Ishikawa (cell line): Measurements from ENCODE around the gene ATP8A2.

Source experiments
- CEBPB ChIP-seq: IDR thresholded peaks from 2 replicates; pipeline ENCODE4 v1.6.1; 2012
- CREB1 ChIP-seq: IDR thresholded peaks from 2 replicates; pipeline ENCODE4 v1.6.1; 2012; ENCODE audit warnings: low read depth
- EGR1 ChIP-seq: IDR thresholded peaks from 2 replicates; pipeline ENCODE4 v1.6.1; 2012
- EP300 ChIP-seq: IDR thresholded peaks from 2 replicates; pipeline ENCODE4 v1.6.1; 2012; ENCODE audit warnings: borderline replicate concordance
- FOXM1 ChIP-seq: IDR thresholded peaks from 2 replicates; pipeline ENCODE4 v1.6.1; 2012; ENCODE audit warnings: low read depth, borderline replicate concordance
- NFIC ChIP-seq: IDR thresholded peaks from 2 replicates; pipeline ENCODE4 v1.6.1; 2012
- RAD21 ChIP-seq: IDR thresholded peaks from 2 replicates; pipeline ENCODE4 v1.6.1; 2012; ENCODE audit warnings: low read depth
- REST ChIP-seq: IDR thresholded peaks from 2 replicates; pipeline ENCODE4 v1.6.1; 2012; ENCODE audit warnings: low read depth, mild to moderate bottlenecking
- TAF1 ChIP-seq: IDR thresholded peaks from 2 replicates; pipeline ENCODE4 v1.6.1; 2012; ENCODE audit warnings: low read depth, mild to moderate bottlenecking
- TCF12 ChIP-seq: IDR thresholded peaks from 2 replicates; pipeline ENCODE4 v1.6.1; 2012; ENCODE audit warnings: low read depth
- TEAD4 ChIP-seq: IDR thresholded peaks from 2 replicates; pipeline ENCODE4 v1.6.1; 2012
- USF1 ChIP-seq: IDR thresholded peaks from 2 replicates; pipeline ENCODE4 v1.6.1; 2012
- YY1 ChIP-seq: IDR thresholded peaks from 2 replicates; pipeline ENCODE4 v1.6.1; 2012; ENCODE audit warnings: low read depth
- ZBTB7A ChIP-seq: IDR thresholded peaks from 2 replicates; pipeline ENCODE4 v1.6.1; 2012; ENCODE audit warnings: low read depth
- TF ChIP-seq, protein P1 (sequence below): IDR thresholded peaks from 2 replicates; pipeline ENCODE4 v1.6.1; 2012

The ATP8A2 gene

DNA sequence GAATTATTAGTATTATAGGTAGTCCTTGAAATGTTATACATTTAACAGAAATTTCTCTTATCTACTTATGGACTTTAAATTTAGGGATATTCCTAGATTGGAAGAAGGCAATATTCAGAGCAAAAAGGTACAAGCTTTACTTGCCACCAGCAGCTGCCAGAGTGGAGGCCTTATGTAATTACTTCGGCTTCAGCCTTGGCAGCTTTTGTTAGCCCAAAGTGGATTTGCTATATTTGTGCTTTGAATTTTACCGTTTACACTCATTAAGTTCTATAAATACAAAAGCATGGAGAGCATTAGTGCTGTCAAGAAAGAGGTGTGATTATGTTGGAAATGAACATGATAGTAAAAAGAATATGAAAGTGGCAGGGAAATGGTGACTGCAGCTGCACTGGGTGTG, 319.9 kb downstream of the ATP8A2 start:
- TF ChIP-seq REST (no peak), TCF12 (no peak), TEAD4 (no peak), ZBTB7A (no peak), FOXM1 (no peak), EGR1 (no peak), EP300 (no peak), RAD21 (no peak)

DNA sequence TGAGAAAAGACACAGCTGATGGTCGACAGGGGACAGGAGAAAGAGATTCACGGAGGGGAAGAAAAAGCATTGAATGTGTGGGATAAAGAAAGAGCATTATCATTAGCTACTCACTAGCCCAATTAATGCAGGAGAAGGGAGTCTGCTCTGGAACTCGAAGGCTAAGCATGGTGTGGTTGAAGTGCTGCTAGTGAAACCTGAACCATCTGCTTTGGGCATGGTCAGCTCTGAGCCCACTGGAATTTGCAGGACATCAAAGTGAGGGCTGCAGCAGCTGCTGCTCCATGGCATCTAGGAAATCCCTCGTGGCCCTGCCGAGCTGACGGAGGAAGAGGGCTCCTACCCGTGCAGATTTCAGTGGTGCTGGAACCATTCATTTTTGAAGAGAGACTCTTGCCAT, 320.3 kb downstream of the ATP8A2 start:
- no peak for TF ChIP-seq TAF1
- TF ChIP-seq TCF12 = no peak
- TF ChIP-seq YY1 = no peak
- TF ChIP-seq, protein P1, sequence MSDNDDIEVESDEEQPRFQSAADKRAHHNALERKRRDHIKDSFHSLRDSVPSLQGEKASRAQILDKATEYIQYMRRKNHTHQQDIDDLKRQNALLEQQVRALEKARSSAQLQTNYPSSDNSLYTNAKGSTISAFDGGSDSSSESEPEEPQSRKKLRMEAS = no peak
- no peak for TF ChIP-seq ZBTB7A
- TF ChIP-seq FOXM1 = no peak
- TF ChIP-seq REST = no peak

GRCh38 chr13:25699056-25699455, 327.3 kb downstream of the ATP8A2 start:
- TF ChIP-seq TEAD4 (no peak), RAD21 (no peak), NFIC (no peak), EGR1 (no peak), REST (no peak), CEBPB (no peak), TAF1 (no peak), YY1 (no peak), TCF12 (no peak), EP300 (no peak), CREB1 (no peak), FOXM1 (no peak), USF1 (no peak), ZBTB7A (no peak)
- TF ChIP-seq, protein P1 = no peak

DNA sequence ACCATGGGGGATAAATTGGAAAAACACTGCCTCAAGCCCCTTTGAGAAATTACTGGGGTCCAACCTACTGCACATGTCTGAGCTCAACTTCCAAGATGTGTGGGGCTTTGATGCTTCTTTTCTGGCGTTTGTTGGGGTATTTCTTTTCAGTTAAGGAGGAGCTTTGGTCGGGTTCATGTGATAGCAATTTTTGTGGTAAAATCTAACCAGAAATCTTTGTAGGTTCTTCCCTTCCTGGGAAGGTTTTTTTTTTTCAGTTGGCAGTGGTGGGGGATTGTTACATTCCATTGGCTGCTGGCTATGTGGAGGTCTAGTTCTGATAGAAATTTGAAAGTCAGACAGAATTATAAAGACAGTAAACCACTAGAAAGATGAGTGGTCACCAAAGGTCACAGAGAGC, 327.8 kb downstream of the ATP8A2 start:
- TF ChIP-seq CREB1 = no peak

DNA sequence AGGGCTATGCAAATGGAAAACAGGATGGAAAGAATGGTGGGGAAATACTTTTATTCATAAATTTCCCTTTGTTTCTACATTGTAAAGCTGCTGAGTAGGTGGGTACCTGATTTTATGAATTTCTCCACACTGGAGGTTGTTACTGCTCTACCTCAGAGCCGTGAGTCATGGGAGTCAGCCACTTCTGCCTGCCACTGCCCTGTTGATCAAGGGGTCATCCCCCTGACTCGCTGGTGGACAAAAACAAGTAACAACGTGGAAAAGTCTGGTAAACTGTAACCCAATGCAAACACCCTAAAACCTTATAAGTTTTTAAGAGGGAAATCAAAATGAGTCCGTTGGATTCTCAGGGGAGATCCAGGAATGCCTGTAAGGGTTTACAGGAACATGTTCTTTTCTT, 329.5 kb downstream of the ATP8A2 start:
- TF ChIP-seq RAD21 = no peak

DNA sequence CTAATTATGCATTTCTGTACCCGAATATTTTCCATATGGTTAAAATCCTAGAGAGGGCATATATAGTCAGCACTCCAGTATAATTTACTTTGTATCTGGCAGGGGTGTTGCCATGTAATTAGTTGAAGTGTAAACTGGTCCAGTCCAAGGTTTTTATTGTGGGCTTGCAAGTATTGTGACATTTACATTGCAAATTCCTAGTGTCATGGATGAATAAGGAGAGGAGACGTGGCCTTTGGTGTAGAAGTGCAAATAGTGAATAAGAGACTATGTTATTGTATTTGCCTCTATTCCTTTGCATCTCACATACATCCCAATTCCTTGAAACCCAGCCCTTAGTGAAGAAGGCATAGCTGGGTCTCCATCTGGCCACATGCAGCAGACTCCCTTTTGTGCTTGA, 330.6 kb downstream of the ATP8A2 start:
- TF ChIP-seq TAF1 = no peak
- no peak for TF ChIP-seq TEAD4
- no peak for TF ChIP-seq YY1

- TF ChIP-seq EP300 = no peak
- TF ChIP-seq, protein P1 = no peak
Observed at GRCh38 chr13:25707726-25708125, 336.0 kb downstream of the ATP8A2 start.
